NCI-H774 (cell line): ENCODE data around the gene NLK.
"Not testable (repeated sequence)": the region's sequence is repeated elsewhere in the genome, so short reads cannot be mapped to it uniquely, and the experiment has no call there.

Experiments used
- DNase-seq: peaks from one replicate; lab custom pipeline; 2025; lab: John Stamatoyannopoulos, UW

Gene NLK

GRCh38 chr17:28042657-28042720 lies at the start of gene NLK:
Gene NLK (plus strand): TSS chr17:28042677. CDS start chr17:28042874, 197 bp downstream.
- DNase-seq: no peak

- DNase-seq: no peak
Measured at GRCh38 chr17:27993161-27993695, 49.2 kb upstream of the NLK start.

GRCh38 chr17:27993723-27994310 lies 48.7 kb upstream of the NLK start:
- no peak for DNase-seq

- DNase-seq: no peak
Measured at GRCh38 chr17:27994586-27994985, 47.9 kb upstream of the NLK start.

GRCh38 chr17:27995554-27995953 lies 46.9 kb upstream of the NLK start:
- no peak for DNase-seq

- DNase-seq: peak; percentile 14
Measured at GRCh38 chr17:27996202-27997043, 46.1 kb upstream of the NLK start.

- no peak for DNase-seq
Measured at GRCh38 chr17:27997044-27997401, 45.5 kb upstream of the NLK start.

GRCh38 chr17:27997522-27997921 lies 45.0 kb upstream of the NLK start:
- DNase-seq: no peak

- DNase-seq: no peak
Measured at GRCh38 chr17:28001149-28001548, 41.3 kb upstream of the NLK start.

GRCh38 chr17:28004344-28004743 lies 38.1 kb upstream of the NLK start:
- no peak for DNase-seq

- not testable (repeated sequence) for DNase-seq
Measured at GRCh38 chr17:28007925-28008324, 34.6 kb upstream of the NLK start.

- DNase-seq: no peak
Measured at GRCh38 chr17:28008513-28008912, 34.0 kb upstream of the NLK start.

GRCh38 chr17:28010406-28010805 lies 32.1 kb upstream of the NLK start:
- no peak for DNase-seq

GRCh38 chr17:28018439-28019070 lies 23.9 kb upstream of the NLK start:
- no peak for DNase-seq

GRCh38 chr17:28020515-28020914 lies 22.0 kb upstream of the NLK start:
- no peak for DNase-seq

- DNase-seq: no peak
Measured at GRCh38 chr17:28029044-28029443, 13.4 kb upstream of the NLK start.

- peak; percentile 90 for DNase-seq
Measured at GRCh38 chr17:28030386-28030785, 12.1 kb upstream of the NLK start.

GRCh38 chr17:28031174-28031573 lies 11.3 kb upstream of the NLK start:
- DNase-seq: peak; percentile 55

GRCh38 chr17:28033972-28034714 lies 8.3 kb upstream of the NLK start:
- no peak for DNase-seq

- not testable (repeated sequence) for DNase-seq
Measured at GRCh38 chr17:28035452-28035851, 7.0 kb upstream of the NLK start.

GRCh38 chr17:28035884-28036283 lies 6.6 kb upstream of the NLK start:
- not testable (repeated sequence) for DNase-seq

GRCh38 chr17:28038802-28039201 lies 3.7 kb upstream of the NLK start:
- DNase-seq: no peak

GRCh38 chr17:28039251-28039650 lies 3.2 kb upstream of the NLK start:
- no peak for DNase-seq
